HepG2 (cell line): ENCODE results near the gene DOHH. TPM values are rescaled to one million over a fixed set of nuclear protein-coding genes. Genes with fewer than 3 reads are reported as not detected.
A peak's percentile ranks its signal among the peaks of the same experiment; 100 is the strongest.

Experiments
- ATAC-seq: fragments of 200-7000 bp; cut with Tn5 transposase; 3 replicates; pipeline ENCODE4 v1.9.1; 2020; ENCODE audit warnings: mild to moderate bottlenecking, moderate library complexity
- BruUV-seq: library from RNA; stranded (reverse); fragments of 400-500 nt; replicated peaks from 2 replicates; lab custom pipeline; 2021; lab: Mats Ljungman, UMichigan
- CTCF ChIA-PET: fragments of 300-600 bp; formaldehyde crosslinking; extraction: SDS; loops from one replicate; lab custom pipeline; 2021; ENCODE audit warnings: low total read pairs, inconsistent platforms, low intra/inter-chr PET ratio; lab: Yijun Ruan, JAX
- POLR2A ChIA-PET: fragments of 350-600 bp; sonication (Branson Sonifier 250); formaldehyde crosslinking; loops from one replicate; lab custom pipeline; 2020; ENCODE audit warnings: antibody characterized with exemption, inconsistent platforms; lab: Yijun Ruan, JAX
- DNase-seq: peaks from one replicate; pipeline ENCODE4 v3.0.0-alpha.2; 2015; ENCODE audit warnings: low spot score
- FAIRE-seq: peaks from 3 replicates; lab custom pipeline; 2011; peaks lifted over from hg19 to GRCh38; lab: Jason Lieb, UNC
- H2AFZ ChIP-seq: one replicate; pipeline ENCODE4 v1.6.1; 2011; ENCODE audit warnings: low read length, inconsistent platforms
- H3K27ac ChIP-seq: fragments of 300-600 bp; 3 replicates; pipeline ENCODE4 v1.8.0; 2011; ENCODE audit warnings: mixed run types, mild to moderate bottlenecking, mixed read lengths, low read length, inconsistent platforms; ENCODE audit not compliant: insufficient read depth; ENCODE audit errors: extremely low read length
- H3K27me3 ChIP-seq, 2 experiments: fragments of 200-600 bp in 1 of 2; 2 replicates in 1 of 2; 3 replicates in 1 of 2; pipeline versions ENCODE4 v1.6.0 to v1.8.0; 2011; ENCODE audit warnings: low read length in 2 of 2, mild to moderate bottlenecking in 2 of 2, moderate library complexity in 2 of 2, inconsistent platforms in 1 of 2; ENCODE audit not compliant: insufficient read depth in 2 of 2, control insufficient read depth in 1 of 2
- H3K36me3 ChIP-seq, 2 experiments: fragments of 200-600 bp in 1 of 2; replicated peaks in 1 of 2; 2 replicates in 1 of 2; 3 replicates in 1 of 2; pipeline versions ENCODE4 v1.5.1 to v1.8.0; 2011; ENCODE audit warnings: low read length in 2 of 2, inconsistent platforms in 1 of 2; ENCODE audit not compliant: insufficient read depth in 2 of 2, control insufficient read depth in 1 of 2
- H3K4me1 ChIP-seq: 2 replicates; pipeline ENCODE4 v1.5.1; 2012; ENCODE audit warnings: low read length, inconsistent platforms; ENCODE audit not compliant: insufficient read depth
- H3K4me2 ChIP-seq: 2 replicates; pipeline ENCODE4 v1.6.0; 2011; ENCODE audit warnings: low read depth, low read length, inconsistent platforms
- H3K4me3 ChIP-seq, 3 experiments: fragments of 200-600 bp in 1 of 3; sonication (generic), shearing (Covaris generic) in 1 of 3; replicated peaks in 1 of 3; 2 replicates each; pipeline ENCODE4 v1.5.1; 2011 to 2016; ENCODE audit warnings: low read length in 3 of 3, inconsistent platforms in 2 of 3, low read depth in 2 of 3, mild to moderate bottlenecking in 2 of 3, control low read depth in 1 of 3, mixed read lengths in 1 of 3; ENCODE audit not compliant: insufficient read depth in 1 of 3
- H3K79me2 ChIP-seq: one replicate; pipeline ENCODE4 v1.6.1; 2011; ENCODE audit warnings: low read length, inconsistent platforms; ENCODE audit not compliant: insufficient read depth
- H3K9ac ChIP-seq: 2 replicates; pipeline ENCODE4 v1.6.0; 2011; ENCODE audit warnings: mild to moderate bottlenecking, low read depth, low read length, inconsistent platforms; ENCODE audit not compliant: insufficient read depth
- H3K9me3 ChIP-seq: 2 replicates; pipeline ENCODE4 v1.5.1; 2012; ENCODE audit warnings: mild to moderate bottlenecking, low read length
- H4K20me1 ChIP-seq: 2 replicates; pipeline ENCODE4 v1.6.0; 2011; ENCODE audit warnings: inconsistent platforms, mild to moderate bottlenecking, low read length, moderate library complexity; ENCODE audit not compliant: insufficient read depth
- FOXA1 ChIP-seq, 2 experiments: fragments of 450-650 bp in 1 of 2; sonication (generic) in 1 of 2; formaldehyde crosslinking in 1 of 2; IDR thresholded peaks; 2 replicates each; pipeline versions ENCODE4 v1.4.0 to v1.6.1; 2016 to 2020; ENCODE audit warnings: missing genetic modification reagents in 1 of 2
- SMARCC2 ChIP-seq: fragments of 450-650 bp; IDR thresholded peaks from 2 replicates; pipeline ENCODE4 v1.6.1; 2017; ENCODE audit warnings: antibody characterized with exemption, mild to moderate bottlenecking
- WGBS: methylation state at CpG from one replicate; pipeline ENCODE4 v1.1.6; 2017; ENCODE audit warnings: low lambda C conversion rate; 5-methylcytosine and 5-hydroxymethylcytosine counted together
- in situ Hi-C: cut with HindIII; loops from 2 replicates; pipeline ENCODE4 v1.10.0; 2017; ENCODE audit warnings: low pct_unique_long_range_greater_than_20kb; ENCODE audit not compliant: extremely low pct_ligation_motif_present
- intact Hi-C: fragments of 100-400 bp; cut with micrococcal nuclease; formaldehyde crosslinking; loops from one replicate; pipeline ENCODE4 v1.10.0; 2022; ENCODE audit not compliant: unreplicated experiment
- polyA plus RNA-seq, 8 experiments: library from polyadenylated mRNA; depleted of rRNA in 3 of 8; stranded (reverse) in 7 of 8; unstranded in 1 of 8; fragments of >200 nt; fragmentation: Illumina TruSeq in 4 of 8; extraction: Trizol in 4 of 8; gene quantifications; 2 replicates each; pipeline versions ENCODE4 v1.2.1 to v1.2.3, GENCODE V29; 2011 to 2016; ENCODE audit warnings: low read depth in 4 of 8, missing spikeins in 1 of 8, mixed read lengths in 1 of 8; ENCODE audit not compliant: insufficient read depth in 1 of 8
- total RNA-seq, 5 experiments: library from RNA; depleted of rRNA; stranded (reverse); fragments of >200 nt; fragmentation: Illumina TruSeq; extraction: Trizol; gene quantifications; 2 replicates each; pipeline ENCODE4 v1.2.3, GENCODE V29; 2016; ENCODE audit warnings: low read depth in 1 of 5
- TF ChIP-seq, protein P1 (sequence below), 2 experiments: fragments of 450-650 bp in 1 of 2; sonication (generic) in 1 of 2; formaldehyde crosslinking in 1 of 2; IDR thresholded peaks; 2 replicates each; pipeline versions ENCODE4 v1.6.1 to v1.8.0; 2016 to 2022; ENCODE audit warnings: antibody characterized with exemption in 1 of 2, mild to moderate bottlenecking in 1 of 2, missing genetic modification reagents in 1 of 2
- TF ChIP-seq, protein P2 (sequence below): sonication (generic); formaldehyde crosslinking; IDR thresholded peaks from 2 replicates; pipeline ENCODE4 v1.8.0; 2023; ENCODE audit warnings: mild to moderate bottlenecking, missing genetic modification reagents

Gene DOHH
- total and polyA plus RNA-seq, 2 of the 13 experiments (the other 11 are each of a cell fraction or from before 2014, with no cell fraction given) = 3.5 to 13.7 TPM

DNA sequence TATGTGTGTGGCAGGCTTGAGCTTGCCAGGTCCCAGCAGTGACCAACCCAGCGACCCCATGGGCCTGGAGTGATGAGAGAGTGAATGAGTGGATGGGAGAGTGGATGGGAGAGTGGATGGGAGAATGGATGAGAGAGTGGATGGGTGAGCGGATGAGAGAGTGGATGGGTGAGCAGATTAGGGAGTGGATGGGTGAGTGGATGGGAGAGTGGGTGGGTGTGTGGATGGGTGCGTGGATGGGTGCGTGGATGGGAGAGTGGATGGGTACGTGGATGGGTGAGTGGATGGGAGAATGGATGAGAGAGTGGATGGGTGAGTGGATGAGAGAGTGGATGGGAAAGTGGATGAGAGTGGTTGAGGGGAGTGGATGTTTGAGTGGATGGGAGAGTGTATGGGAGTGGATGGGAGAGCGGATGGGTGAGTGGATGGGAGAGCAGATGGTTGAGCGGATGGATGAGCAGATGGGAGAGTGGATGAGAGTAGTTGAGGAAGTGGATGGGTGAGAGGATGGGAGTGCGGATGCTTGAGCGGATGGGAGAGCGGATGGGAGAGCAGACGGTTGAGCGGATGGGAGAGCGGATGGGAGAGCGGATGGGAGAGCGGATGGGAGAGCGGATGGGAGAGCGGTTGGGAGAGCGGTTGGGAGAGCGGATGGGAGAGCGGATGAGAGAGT, 28.2 kb upstream of the DOHH start:
- no peak overlapping the region for H3K27ac ChIP-seq
- peaks cover 26 to 44% of the 10 kb centered on the region in 2 experiments for H3K36me3 ChIP-seq
- no peak overlapping the region for H2AFZ ChIP-seq
- in situ Hi-C loops = no loop called here
- TF ChIP-seq FOXA1 (IDR thresholded peaks at IDR 0.05) (peak; percentile 11; the same call in 1 of the 2 replicates), FOXA1 (CRISPR knock-in tag; IDR thresholded peaks at IDR 0.05) (no peak), SMARCC2 (no peak)
- TF ChIP-seq, protein P1, sequence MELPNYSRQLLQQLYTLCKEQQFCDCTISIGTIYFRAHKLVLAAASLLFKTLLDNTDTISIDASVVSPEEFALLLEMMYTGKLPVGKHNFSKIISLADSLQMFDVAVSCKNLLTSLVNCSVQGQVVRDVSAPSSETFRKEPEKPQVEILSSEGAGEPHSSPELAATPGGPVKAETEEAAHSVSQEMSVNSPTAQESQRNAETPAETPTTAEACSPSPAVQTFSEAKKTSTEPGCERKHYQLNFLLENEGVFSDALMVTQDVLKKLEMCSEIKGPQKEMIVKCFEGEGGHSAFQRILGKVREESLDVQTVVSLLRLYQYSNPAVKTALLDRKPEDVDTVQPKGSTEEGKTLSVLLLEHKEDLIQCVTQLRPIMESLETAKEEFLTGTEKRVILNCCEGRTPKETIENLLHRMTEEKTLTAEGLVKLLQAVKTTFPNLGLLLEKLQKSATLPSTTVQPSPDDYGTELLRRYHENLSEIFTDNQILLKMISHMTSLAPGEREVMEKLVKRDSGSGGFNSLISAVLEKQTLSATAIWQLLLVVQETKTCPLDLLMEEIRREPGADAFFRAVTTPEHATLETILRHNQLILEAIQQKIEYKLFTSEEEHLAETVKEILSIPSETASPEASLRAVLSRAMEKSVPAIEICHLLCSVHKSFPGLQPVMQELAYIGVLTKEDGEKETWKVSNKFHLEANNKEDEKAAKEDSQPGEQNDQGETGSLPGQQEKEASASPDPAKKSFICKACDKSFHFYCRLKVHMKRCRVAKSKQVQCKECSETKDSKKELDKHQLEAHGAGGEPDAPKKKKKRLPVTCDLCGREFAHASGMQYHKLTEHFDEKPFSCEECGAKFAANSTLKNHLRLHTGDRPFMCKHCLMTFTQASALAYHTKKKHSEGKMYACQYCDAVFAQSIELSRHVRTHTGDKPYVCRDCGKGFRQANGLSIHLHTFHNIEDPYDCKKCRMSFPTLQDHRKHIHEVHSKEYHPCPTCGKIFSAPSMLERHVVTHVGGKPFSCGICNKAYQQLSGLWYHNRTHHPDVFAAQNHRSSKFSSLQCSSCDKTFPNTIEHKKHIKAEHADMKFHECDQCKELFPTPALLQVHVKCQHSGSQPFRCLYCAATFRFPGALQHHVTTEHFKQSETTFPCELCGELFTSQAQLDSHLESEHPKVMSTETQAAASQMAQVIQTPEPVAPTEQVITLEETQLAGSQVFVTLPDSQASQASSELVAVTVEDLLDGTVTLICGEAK (IDR thresholded peaks at IDR 0.05) = 0 out of 2 replicates have a peak, but pooled peaks have one; percentile 9
- TF ChIP-seq, protein P1 (CRISPR knock-in tag; IDR thresholded peaks at IDR 0.05) = no peak
- TF ChIP-seq, protein P2, sequence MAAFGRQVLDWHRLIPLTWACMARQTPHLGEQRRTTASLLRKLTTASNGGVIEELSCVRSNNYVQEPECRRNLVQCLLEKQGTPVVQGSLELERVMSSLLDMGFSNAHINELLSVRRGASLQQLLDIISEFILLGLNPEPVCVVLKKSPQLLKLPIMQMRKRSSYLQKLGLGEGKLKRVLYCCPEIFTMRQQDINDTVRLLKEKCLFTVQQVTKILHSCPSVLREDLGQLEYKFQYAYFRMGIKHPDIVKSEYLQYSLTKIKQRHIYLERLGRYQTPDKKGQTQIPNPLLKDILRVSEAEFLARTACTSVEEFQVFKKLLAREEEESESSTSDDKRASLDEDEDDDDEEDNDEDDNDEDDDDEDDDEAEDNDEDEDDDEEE (CRISPR knock-in tag) = no peak
- TF ChIP-seq, all 625 proteins: peak for 2
- ChIA-PET CTCF (no interaction called here), POLR2A (no interaction called here)
- no peak overlapping the region for H3K4me2 ChIP-seq
- no peaks in the 10 kb centered on the region for H4K20me1 ChIP-seq
- no peak for DNase-seq
- no peaks in the 10 kb centered on the region for H3K79me2 ChIP-seq
- no peak overlapping the region for H3K9ac ChIP-seq
- no peak overlapping the region for H3K4me3 ChIP-seq
- H3K4me1 ChIP-seq = no peaks in the 10 kb centered on the region
- FAIRE-seq = no peak
- ATAC-seq = no peak
- WGBS = 99% methylated on average over 20 of the region's 20 CpGs
- no TSS peak for BruUV-seq
- intact Hi-C loops = no loop called here
- no peaks in the 10 kb centered on the region for H3K27me3 ChIP-seq
- no peaks in the 10 kb centered on the region for H3K9me3 ChIP-seq
